NCI-H1092 (cell line): ENCODE measurements around the gene MEMO1.
"Not testable (repeated sequence)": the region's sequence is repeated elsewhere in the genome, so short reads cannot be mapped to it uniquely, and the experiment has no call there.

Experiments used
- DNase-seq: peaks from one replicate; lab custom pipeline; 2025; lab: John Stamatoyannopoulos, UW

MEMO1 gene

DNA sequence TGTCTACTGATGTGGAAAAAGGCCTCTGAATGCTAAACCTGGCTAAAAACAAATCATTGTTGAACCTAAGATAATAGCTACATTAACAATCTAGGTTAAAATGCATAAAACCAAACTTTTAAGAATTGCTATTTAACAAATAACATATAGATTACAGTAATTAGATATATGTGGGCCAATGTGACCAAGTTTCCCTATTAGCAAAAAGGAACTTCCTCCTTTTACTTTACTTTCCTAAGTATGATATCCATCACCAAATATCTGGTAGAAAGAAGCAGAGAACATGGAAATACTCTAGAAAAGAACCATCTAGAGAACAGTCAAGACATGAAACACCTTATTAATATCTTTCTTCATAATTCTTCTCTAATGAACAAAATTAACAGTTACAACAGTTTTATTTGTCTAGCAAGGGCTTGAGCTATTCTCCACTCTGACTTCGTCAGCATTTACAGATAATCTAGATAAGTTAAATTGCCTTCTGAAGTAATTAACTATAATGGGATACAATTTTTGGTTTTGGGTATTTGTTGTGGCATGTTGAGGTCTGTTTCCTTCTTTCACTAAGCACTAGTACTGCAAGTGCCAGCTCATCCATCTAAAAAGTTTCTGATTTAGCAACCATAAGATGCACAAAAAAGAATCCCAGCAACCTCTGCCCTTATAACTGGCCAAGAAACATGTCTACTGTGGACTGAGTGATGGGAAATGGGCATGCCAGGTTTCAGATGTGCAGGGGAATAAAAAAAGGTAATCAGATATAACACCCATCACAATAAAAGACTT, 53.3 kb downstream of the MEMO1 start:
- no peak for DNase-seq

DNA sequence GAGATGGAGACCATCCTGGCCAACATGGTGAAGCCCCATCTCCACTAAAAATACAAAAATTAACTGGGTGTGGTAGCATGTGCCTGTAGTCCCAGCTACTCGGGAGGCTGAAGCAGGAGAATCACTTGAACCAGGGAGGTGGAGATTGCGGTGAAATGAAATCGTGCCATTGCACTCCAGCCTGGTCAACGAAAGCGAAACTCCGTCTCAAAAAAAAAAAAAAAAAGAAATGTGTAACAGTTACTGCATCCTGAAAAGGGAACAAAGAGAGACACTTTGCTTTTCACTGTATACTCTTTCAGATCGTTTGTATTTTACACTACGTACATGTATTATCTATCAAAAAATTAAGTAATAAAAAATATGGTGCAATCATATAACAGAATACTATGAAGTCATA, 53.9 kb downstream of the MEMO1 start:
- not testable (repeated sequence) for DNase-seq

DNA sequence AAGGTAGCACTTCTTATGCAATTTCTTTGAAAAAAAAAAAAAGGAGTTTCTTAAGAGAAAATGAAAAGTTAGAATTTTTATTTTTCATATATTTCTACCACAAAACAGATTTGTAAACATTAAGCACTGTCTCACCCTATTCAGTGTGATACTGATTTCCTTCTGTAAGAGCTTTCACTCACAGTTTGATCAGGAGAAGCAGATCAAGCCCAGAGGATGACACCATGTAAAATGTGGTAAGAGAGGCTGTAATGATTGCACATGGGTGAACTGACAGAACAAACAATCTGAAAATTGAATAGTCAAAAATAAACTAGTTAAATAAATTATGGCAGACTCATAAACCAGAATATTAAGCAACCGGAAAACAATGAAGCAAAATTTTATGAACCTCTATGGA, 54.5 kb downstream of the MEMO1 start:
- no peak for DNase-seq

DNA sequence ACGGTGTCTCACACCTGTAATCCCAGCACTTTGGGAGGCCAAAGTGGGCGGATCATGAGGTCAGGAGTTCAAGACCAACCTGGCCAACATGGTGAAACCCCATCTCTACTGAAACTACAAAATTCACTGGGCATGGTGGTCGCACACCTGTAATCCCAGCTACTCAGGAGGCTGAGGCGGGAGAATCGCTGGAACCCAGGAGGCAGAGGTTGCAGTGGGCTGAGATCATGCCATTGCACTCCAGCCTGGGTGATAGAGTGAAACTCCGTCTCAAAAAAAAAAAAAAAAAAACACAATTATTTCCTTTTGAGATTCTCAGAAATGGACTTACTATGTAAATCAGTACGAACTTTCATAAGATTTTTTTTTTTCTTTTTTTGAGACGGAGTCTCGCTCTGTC, 57.7 kb downstream of the MEMO1 start:
- not testable (repeated sequence) for DNase-seq

DNA sequence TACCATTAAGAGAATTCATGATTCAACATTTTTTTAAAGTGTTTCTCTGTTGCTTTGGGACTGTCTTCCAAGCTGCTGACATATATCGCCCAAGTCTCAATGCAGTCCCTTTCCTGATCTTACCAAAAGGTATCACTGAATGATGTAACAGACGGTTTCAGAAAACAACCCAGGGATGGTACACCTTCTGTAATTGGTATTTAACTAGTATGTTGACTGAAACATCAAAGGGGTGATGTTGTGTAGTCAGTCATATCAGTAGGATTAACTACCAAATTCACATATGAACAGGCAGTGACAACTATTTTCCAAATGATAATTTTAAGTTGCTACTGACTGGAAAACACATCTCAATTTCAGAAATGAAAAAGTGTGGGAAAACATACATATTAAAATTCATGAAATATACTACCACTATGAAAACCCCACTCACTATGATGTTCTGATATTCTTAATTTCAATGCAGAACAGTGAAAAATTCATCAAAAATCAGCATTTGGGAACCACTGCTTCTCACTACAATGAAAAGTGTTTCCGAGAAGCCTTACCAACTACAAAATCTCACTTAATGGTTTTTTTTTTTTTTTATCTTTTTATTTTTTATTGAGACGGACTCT, 59.8 kb downstream of the MEMO1 start:
- no peak for DNase-seq

DNA sequence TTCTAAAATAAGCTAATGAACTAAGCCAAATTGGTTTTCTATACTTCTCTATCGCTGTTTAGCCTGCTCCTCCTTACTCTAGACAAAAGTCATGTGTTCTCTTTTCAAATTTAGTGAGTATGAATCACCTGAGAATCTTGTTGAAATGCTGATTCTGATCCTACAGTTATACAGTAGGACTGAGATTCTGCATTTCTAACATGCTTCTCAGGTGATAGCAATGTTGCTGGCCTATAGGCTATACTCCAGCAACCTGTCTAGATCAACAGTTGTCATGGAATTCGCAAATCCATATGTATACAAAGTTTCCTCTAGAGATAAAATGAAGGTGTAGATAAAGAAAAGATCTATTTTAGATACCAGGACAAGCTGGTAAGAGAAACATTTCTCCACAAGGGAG, 62.9 kb downstream of the MEMO1 start:
- no peak for DNase-seq

DNA sequence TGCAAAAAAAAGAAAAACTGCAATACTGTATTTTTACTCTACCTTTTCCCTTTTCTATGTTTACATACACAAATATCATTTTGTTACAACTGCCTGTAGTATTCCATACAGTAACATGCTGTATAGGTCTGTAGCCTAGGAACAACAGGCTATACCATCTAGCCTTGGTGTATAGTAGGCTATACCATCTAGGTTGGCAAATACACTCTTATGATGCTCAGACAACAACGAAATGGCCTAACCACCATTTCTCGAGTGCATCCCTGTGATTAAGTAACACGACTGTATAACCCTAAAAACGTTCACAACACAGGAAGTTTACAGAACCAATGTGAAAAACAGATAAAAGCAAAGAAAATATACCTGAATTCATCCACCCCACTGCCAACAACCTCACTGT, 64.0 kb downstream of the MEMO1 start:
- DNase-seq = no peak

DNA sequence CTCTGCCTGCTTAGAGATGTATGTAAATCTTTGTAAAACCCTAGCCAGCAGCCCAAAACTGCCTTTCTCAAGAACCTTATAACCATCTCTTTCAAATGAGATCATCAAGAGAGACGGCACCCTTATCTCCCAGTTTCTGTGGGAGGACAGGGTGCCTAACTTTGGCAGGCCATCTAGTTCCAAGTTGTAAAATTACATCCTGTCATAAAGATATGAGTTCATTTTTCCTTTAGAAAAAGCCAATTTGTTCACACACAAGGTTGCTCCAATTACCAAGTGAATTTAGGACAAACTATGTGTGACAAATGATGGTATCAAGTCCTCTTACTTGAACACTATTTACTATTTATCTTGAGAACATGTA, 65.3 kb downstream of the MEMO1 start:
- no peak for DNase-seq

DNA sequence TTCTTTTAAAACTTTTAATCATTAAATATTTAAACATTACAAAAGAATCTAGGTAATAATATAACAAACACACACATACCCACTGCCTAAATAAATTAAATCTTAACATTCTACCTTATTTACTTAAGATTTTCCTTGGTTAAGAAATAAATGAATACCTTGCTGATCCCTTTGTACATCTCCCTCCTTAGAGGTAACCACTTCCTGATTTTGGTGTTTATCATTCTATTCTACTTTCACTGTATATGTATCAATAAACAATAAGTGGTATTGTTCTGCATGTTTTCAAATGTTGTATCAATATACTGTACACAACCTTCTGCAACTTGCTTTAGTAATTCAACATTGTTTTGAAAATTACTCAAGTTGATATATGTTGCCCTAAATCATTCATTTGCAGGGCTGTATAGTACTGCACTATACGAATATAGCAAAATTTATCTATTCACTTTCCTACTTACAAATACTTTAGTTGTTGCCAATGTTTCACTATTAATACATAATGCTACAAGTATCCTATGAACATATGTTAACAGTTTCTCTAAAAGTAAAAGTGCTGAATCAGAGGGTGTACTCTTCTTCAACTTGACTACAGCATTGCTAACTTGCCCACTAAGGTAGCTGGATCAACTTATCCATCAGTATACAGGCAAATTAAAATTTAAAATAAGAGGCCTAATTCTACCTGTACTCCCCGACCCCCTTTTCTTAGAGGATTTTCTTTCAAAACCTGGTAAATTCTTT, 65.8 kb downstream of the MEMO1 start:
- no peak for DNase-seq

DNA sequence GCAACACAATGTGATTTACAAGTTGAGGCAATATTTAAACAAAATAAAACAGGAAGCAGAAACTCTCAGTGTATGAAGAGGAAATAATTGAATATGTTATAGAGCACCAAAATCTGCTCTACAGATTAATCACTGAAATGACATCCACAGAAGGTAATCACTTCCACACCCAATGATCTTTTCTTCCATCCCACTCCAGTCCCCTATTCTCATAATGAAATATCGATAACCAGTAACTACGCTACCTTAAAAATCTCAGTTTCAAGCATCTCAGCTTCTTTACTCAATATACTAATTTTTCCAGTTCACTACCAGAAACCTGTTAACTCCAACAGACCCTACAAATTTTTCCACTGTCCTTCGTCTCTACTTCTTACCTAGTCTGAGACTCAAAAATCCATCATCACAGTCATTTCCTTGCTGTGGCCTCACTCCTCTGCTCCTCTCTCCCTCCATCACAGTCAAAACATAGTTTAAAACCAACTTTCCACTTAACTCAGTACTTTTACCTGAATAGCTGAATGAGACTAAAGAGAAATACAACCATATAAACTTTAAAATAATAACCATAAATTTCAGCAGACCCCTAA, 67.1 kb downstream of the MEMO1 start:
- DNase-seq = no peak

DNA sequence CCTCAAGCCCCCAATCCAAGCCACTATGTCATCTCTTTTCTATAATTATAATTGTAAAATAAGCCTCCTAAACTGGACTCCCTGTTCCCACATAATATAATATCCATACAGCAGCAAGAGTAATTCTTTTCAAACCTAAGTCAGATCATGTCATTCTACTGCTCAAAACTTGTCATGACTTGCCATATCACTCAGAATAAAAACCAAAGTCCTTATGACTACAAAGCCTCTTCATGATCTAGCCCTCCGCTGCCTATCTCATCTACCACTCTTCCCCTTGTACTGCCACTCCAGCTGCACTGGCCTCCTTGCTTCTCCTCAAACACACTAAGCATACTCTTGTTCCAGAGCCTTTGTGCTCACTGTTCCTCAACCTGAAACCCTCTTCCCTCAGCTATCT, 69.9 kb downstream of the MEMO1 start:
- no peak for DNase-seq

DNA sequence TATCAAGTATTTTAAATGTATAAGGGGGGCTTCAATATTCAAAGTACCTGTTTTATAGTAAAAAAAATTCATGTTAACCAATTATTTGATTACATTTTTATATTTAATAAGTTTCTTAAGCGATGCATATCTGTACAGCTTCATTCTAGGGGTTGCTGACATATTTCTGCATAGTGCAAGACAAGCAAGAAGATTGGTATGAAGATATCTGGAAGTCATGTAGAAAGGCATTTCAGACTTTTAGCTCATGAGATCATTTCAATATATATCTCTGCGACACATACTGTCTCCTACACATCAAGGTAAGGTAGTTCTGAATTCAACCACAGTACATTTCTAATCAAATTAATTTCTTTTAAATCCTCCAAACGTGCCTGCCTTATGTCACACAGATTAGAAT, 73.1 kb downstream of the MEMO1 start:
- no peak for DNase-seq

DNA sequence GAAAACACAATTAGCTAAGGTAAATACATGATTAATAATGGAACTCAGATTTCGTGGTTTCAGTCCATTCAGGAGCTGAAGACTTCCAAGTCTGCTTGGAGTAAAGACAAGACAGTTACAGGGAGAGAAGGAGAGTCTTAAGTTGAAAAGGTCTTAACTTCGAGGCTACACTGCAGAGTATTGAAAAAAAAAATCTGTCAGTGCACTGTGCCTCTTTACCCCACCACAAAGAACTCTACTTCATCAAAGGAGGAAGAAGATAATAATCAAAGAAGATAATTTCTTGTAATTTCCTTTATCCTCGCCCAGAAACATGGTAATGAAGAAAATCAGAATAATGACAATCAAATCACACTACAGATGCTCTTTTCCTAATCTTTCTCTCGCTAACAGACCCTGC, 75.4 kb downstream of the MEMO1 start:
- DNase-seq = no peak

DNA sequence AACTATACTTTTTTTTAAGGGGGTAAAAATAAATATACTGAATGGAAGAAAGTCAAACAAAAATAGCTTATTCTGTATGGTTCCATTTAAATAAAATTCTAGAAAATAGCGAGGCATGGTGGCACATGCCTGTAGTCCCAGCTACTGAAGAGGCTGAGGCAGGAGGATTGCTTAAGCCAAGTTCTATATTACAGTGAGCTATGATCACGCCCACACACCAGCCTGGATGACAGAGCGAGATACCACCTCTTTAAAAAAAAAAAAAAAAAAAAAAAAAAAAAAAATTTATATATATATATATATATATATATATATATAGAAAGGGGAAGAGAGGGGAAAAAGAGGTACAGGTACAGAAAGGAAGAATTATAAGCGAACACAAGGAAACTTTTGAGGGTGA, 77.7 kb downstream of the MEMO1 start:
- no peak for DNase-seq

DNA sequence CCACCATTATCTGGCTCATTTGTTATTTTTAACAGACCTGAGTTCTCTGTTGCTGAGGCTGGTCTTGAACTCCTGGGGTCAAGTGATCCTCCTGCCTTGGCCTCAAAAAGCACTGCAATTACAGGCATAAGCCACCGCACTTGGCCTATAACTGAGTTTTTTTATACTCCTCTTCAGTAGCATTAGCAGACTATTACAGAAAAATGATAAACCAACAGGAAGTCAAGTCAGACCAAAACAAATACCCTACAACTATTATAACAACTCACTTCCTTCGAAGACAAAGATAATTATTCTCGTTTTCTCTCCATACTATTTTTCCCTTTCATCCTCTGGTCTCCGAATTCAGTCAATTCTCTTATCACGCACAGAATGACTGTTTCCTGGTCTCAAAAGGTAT, 78.2 kb downstream of the MEMO1 start:
- DNase-seq = no peak

DNA sequence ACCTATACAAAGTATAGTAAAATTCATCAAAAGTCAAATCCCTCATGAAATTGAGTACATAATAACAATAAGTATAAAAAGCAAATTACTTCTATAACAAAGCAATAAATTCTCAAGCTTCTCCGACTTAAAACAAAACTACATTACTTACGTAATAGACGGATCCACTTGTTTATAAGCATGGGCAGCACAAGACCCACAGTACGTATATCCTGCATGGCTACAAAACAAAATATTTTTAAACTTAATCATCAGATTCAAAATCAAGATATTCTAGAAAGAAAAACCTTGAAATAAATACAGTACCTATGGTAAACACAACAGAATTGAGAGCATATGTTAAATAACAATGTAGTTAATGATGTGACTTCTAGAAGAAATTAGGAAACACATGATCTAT, 78.9 kb downstream of the MEMO1 start:
- no peak for DNase-seq

DNA sequence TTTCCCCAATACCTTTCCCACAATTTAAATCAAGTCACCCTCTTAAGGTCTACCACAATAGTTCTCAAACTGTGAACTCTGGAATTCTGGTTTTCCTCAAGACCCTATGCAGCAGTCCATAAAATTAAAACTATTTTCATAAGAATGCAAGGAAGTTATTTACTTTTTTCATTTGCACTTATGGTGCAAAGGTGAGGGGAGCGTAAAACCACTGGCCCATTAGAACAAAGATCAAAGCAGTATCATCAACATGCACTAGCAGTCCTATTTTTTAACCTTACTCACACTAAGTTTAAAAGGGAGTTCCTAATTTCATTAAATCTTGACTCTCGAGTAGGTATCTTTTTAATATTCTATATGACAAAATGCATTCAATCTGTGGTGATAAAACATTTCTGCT, 85.3 kb downstream of the MEMO1 start:
- no peak for DNase-seq

DNA sequence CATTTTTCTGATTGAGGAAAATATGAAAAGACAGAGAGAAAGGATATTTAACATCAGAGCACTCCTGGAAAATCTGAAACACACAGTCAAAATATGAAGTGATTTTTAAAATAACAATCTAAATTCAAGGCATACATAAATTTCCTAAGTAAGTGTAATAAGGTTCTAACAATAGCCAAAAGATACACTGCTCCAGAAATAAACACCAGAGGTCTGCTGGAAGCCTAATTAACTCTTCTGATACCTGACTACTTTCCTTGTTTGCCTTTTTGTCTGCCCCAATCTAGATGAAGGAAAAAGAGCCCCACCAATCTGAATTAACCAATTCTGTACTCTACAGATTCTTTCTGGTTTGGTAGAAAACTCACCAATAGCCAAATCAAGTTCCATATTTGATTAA, 87.1 kb downstream of the MEMO1 start:
- no peak for DNase-seq

DNA sequence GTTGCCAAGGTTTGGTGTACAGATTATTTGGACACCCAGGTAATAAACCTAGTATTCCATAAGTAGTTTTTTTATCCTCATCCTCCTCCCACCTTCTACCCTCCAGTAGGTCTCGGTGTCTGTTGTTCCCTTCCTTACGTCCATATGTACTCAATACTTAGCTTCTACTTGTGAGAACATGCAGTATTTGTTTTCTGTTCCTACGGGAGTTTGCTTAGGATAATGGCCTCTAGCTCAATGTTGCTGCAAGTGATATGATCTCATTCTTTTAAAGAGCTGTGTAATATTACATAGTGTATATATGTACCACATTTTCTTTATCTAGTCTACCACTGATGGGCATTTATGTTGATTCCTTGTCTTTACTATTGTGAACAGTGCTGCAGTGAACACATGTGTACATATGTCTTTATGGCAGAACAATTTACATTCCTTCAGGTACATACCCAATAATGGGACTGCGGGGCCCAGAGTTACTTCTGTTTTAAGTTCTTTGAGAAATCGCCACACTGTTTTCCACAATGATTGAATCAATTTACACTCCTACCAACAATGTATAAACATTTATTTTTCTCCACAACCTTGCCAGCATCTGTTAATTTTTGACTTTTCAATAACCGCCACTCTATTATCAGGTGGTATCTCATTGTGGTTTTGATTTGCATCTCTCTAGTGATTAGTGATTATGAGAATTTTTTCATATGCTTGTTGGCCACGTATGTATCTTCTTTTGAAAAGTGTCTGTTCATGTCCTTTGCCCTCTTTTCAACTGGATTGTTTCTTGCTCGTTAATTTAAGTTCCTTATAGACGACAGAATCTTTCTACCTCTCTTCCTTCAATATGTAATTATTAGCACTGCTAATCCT, 88.0 kb downstream of the MEMO1 start:
- no peak for DNase-seq

DNA sequence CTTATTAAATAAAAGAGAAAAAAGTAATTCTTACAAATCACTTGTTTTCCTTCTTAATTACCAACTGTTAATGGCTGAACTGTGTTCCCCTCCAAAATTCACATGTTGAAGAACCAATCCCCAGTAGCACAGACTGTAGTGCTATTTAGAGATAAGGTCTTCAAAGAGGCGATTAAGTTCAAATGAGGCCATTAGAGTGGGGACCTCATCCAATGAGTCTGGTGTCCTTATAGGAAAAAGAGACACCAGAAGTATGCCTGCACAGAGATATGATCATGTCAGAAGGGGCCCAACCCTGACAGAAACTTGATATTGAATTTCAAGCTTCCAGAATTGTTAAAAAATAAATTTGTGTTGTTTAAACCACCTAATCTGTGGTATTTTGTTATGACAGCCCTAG, 89.8 kb downstream of the MEMO1 start:
- DNase-seq = no peak

DNA sequence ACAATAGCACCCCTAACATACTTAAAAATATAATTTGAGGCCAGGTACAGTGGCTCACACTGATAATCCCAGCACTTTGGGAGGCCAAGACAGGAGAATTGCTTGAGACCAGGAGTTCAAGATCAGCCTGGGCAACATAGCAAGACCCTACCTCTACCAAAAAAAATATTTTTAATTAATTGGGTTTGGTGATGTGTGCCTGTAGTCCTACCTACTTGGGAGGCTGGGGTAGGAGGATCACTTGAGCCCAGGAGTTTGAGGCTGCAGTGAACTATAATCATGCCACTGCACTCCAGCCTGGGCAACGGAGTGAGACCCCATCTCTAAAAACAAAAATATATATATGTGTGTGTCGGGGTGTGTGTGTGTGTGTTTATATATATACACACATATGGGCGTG, 91.3 kb downstream of the MEMO1 start:
- no peak for DNase-seq

DNA sequence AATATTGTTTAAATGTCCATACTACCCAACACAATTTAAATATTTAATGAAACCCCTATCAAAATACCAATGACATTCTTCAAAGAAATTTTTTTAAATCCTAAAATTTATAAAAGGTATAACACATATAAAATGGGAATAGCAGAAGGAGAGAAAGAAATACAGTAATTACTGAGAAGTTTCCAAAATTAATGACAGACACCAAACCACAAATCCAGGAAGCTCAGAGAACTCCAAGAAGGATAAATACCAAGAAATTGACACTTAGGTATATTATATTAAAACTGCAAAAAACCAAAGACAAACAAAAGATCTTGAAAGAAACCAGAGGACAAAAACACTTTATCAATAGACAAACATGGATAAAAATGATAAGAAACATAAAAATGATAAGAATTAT, 101.1 kb downstream of the MEMO1 start:
- no peak for DNase-seq
